ENCODE measurements around the gene SFMBT2. TPM values are rescaled to one million over a fixed set of nuclear protein-coding genes. Genes with fewer than 3 reads are reported as not detected.

Gene SFMBT2
- total RNA-seq, 4 donors from 2014 or later = 2.6 to 26.4 (median 4.5) TPM

GRCh38 chr10:7233259-7233991, 177.4 kb downstream of the SFMBT2 start:
- no peak overlapping the region for H3K4me3 ChIP-seq
- no peaks in the 10 kb centered on the region for H3K4me1 ChIP-seq
- no peaks in the 10 kb centered on the region for H3K9me3 ChIP-seq
- no peak overlapping the region for H3K27ac ChIP-seq
- no peaks in the 10 kb centered on the region for H3K36me3 ChIP-seq
- no peaks in the 10 kb centered on the region for H3K27me3 ChIP-seq
- no peak for DNase-seq
- TF ChIP-seq POLR2A (IDR thresholded peaks at IDR 0.05) = no peak
- TF ChIP-seq, protein P1, sequence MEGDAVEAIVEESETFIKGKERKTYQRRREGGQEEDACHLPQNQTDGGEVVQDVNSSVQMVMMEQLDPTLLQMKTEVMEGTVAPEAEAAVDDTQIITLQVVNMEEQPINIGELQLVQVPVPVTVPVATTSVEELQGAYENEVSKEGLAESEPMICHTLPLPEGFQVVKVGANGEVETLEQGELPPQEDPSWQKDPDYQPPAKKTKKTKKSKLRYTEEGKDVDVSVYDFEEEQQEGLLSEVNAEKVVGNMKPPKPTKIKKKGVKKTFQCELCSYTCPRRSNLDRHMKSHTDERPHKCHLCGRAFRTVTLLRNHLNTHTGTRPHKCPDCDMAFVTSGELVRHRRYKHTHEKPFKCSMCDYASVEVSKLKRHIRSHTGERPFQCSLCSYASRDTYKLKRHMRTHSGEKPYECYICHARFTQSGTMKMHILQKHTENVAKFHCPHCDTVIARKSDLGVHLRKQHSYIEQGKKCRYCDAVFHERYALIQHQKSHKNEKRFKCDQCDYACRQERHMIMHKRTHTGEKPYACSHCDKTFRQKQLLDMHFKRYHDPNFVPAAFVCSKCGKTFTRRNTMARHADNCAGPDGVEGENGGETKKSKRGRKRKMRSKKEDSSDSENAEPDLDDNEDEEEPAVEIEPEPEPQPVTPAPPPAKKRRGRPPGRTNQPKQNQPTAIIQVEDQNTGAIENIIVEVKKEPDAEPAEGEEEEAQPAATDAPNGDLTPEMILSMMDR (IDR thresholded peaks at IDR 0.05) = no peak

GRCh38 chr10:7231509-7232414, 179.1 kb downstream of the SFMBT2 start:
- Histone ChIP-seq H3K36me3 (no peaks in the 10 kb centered on the region), H3K9me3 (no peaks in the 10 kb centered on the region), H3K4me1 (no peaks in the 10 kb centered on the region), H3K27ac (no peak overlapping the region), H3K27me3 (no peaks in the 10 kb centered on the region), H3K4me3 (no peak overlapping the region)
- TF ChIP-seq, protein P1 (IDR thresholded peaks at IDR 0.05) = no peak
- TF ChIP-seq POLR2A (IDR thresholded peaks at IDR 0.05) = no peak
- DNase-seq = no peak

DNA sequence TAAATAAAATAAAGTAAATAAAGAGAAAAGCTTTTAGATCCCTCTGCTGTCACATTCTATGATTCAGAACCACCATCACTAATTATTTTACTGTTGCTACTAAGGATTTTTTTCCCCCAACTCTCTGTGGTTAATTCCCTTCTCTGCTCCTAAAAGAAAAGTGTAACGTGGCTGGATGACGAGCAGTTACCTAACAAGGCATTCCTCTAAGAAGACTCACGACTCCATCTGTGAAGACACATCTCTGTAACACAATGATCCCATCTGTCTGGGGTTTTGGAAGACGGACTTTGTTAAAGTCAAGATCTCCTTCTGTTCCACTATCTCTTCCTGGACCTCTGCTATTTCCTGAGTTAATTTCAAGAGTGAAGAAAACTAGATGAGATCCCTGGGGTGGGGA, 179.9 kb downstream of the SFMBT2 start:
- Histone ChIP-seq H3K36me3 (no peaks in the 10 kb centered on the region), H3K27ac (no peak overlapping the region), H3K27me3 (no peaks in the 10 kb centered on the region), H3K4me3 (no peak overlapping the region), H3K4me1 (no peaks in the 10 kb centered on the region), H3K9me3 (no peaks in the 10 kb centered on the region)
- DNase-seq = no peak
- TF ChIP-seq POLR2A (IDR thresholded peaks at IDR 0.05) = no peak
- TF ChIP-seq, protein P1 (IDR thresholded peaks at IDR 0.05) = no peak

GRCh38 chr10:7230036-7230435, 180.8 kb downstream of the SFMBT2 start:
- TF ChIP-seq POLR2A (IDR thresholded peaks at IDR 0.05) = no peak
- TF ChIP-seq, protein P1 (IDR thresholded peaks at IDR 0.05) = no peak
- no peak overlapping the region for H3K27ac ChIP-seq
- no peaks in the 10 kb centered on the region for H3K36me3 ChIP-seq
- no peak for DNase-seq
- H3K27me3 ChIP-seq = no peaks in the 10 kb centered on the region
- H3K4me3 ChIP-seq = no peak overlapping the region
- no peaks in the 10 kb centered on the region for H3K9me3 ChIP-seq
- no peaks in the 10 kb centered on the region for H3K4me1 ChIP-seq

DNA sequence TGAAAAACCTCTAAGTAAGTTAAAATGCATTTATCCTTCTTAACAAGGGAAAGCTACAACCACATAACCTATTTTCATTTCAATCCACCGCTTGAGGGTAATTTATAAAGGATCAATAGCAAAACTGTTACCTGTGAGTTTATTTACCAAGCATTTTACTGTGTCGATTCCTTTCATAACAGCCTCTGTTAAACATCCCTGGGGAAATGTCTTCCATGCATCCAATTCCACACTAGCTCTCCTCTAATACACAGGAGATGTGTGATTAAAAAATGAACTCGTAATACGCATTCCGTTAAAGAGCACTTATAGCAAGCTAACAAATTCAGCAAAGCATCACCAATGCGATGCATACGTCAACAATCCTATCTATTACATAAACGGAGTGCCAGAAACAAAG, 185.7 kb downstream of the SFMBT2 start:
- Histone ChIP-seq H3K27me3 (no peaks in the 10 kb centered on the region), H3K36me3 (no peaks in the 10 kb centered on the region)

More for the DNA sequence above, 185.7 kb downstream of the SFMBT2 start:
- no peak overlapping the region for H3K4me3 ChIP-seq
- no peaks in the 10 kb centered on the region for H3K4me1 ChIP-seq
- no peak overlapping the region for H3K27ac ChIP-seq
- no peak for DNase-seq
- TF ChIP-seq, protein P1 (IDR thresholded peaks at IDR 0.05) = no peak
- no peak for TF ChIP-seq POLR2A (IDR thresholded peaks at IDR 0.05)
- peaks cover 0 to 9% (median 0%) of the 10 kb centered on the region in 4 donors for H3K9me3 ChIP-seq
